GM12874 (cell line): ENCODE results near the gene KRTAP5-1.

Experiments used
- CTCF ChIP-seq: IDR thresholded peaks from 2 replicates; pipeline ENCODE4 v1.5.1; 2011; ENCODE audit warnings: low read depth, mild to moderate bottlenecking, control low read depth, low read length, moderate library complexity; ENCODE audit not compliant: insufficient read depth

The KRTAP5-1 gene

GRCh38 chr11:1628506-1629325 is 43.6 kb upstream of the KRTAP5-1 start:
- TF ChIP-seq CTCF, result peak; percentile 98

- no peak for TF ChIP-seq CTCF
These were observed 40.5 kb upstream of the KRTAP5-1 start for GRCh38 chr11:1625541-1625940.

DNA sequence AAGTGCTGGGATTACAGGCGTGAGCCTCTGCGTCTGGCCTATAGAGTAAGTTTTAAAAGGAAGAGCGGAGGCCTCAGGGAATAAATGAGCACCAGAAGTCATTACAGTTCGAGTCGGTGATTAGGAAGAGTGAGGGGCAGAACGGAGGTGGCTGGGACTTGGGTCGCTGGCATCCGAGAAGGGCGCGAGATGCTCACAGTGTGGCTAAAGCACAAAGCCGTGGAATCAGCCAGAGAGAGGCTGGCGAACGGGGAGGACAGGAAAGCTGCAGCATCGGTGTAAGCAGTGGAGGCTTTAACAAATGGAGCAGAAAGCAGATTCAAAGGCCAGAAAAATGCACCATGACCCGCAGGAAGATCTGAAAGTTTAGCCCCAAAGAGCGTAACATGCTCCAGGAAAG is 39.5 kb upstream of the KRTAP5-1 start:
- TF ChIP-seq CTCF, result no peak

GRCh38 chr11:1623716-1624115 is 38.6 kb upstream of the KRTAP5-1 start:
- no peak for TF ChIP-seq CTCF

GRCh38 chr11:1622086-1622485 is 37.0 kb upstream of the KRTAP5-1 start, which contains the start of gene KRTAP5-4:
Gene KRTAP5-4, minus strand, starts transcription at chr11:1622138. Its CDS starts 45 bp downstream, at chr11:1622093.
- TF ChIP-seq CTCF, result no peak

- no peak for TF ChIP-seq CTCF
These were observed 34.4 kb upstream of the KRTAP5-1 start for GRCh38 chr11:1619449-1619848.

DNA sequence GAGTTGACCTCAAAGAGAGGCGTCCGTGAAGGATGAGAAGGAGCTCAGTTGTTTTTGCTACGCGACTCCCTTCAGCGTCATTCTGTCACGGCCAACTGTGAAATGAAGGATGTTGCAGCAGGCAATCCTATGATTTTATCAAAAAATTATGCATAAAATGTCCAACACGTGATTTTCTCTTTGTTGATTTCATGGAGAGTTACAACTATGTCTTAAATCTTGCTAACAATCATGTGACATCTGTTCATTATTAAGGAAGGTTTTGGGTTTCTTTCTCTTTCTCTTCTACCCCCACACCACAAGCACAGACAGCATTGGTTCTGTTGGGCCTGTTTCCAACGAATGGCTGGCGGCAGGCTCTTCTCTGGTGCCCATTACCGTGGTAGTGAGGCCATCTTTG is 33.1 kb upstream of the KRTAP5-1 start:
- TF ChIP-seq CTCF, result no peak
